Measurements from ENCODE around the gene PVALEF. TPM values are rescaled to one million over a fixed set of nuclear protein-coding genes. Genes with fewer than 3 reads are reported as not detected.

PVALEF gene
- total and polyA plus RNA-seq, 2 of the 13 experiments (the other 11 are each of a cell fraction or from before 2014, with no cell fraction given): 0.18 TPM

- TF ChIP-seq SMAD1 (CRISPR knock-in tag; IDR thresholded peaks at IDR 0.05; ENCODE audit: borderline replicate concordance, low read depth): no peak
- TF ChIP-seq ZFY (CRISPR knock-in tag; IDR thresholded peaks at IDR 0.05): no peak; the same call in none of the 2 replicates
- TF ChIP-seq HOXA9 (CRISPR knock-in tag; IDR thresholded peaks at IDR 0.05; ENCODE audit: borderline replicate concordance): no peak
- TF ChIP-seq SRY (CRISPR knock-in tag; IDR thresholded peaks at IDR 0.05): no peak
- no peak for TF ChIP-seq KDM3A (CRISPR knock-in tag; IDR thresholded peaks at IDR 0.05; ENCODE audit: low read depth)
- TF ChIP-seq ZNF704 (CRISPR knock-in tag; IDR thresholded peaks at IDR 0.05; ENCODE audit: borderline replicate concordance): no peak
- no peak for TF ChIP-seq PBX2 (CRISPR knock-in tag; IDR thresholded peaks at IDR 0.05)
- no peak; the same call in 1 of the 2 replicates for TF ChIP-seq FOXP4 (CRISPR knock-in tag; IDR thresholded peaks at IDR 0.05)
- no peak for TF ChIP-seq TERF1 (CRISPR knock-in tag; IDR thresholded peaks at IDR 0.05)
- TF ChIP-seq AHR (CRISPR knock-in tag; IDR thresholded peaks at IDR 0.05): no peak
- no peak; the same call in 1 of the 2 replicates for TF ChIP-seq SPEN (CRISPR knock-in tag; IDR thresholded peaks at IDR 0.05; ENCODE audit: low read depth)
- no peak for TF ChIP-seq ZNF337 (CRISPR knock-in tag; IDR thresholded peaks at IDR 0.05; ENCODE audit: borderline replicate concordance, low read depth)
- no peak for TF ChIP-seq CREBL2 (CRISPR knock-in tag; IDR thresholded peaks at IDR 0.05; ENCODE audit: borderline replicate concordance)
- TF ChIP-seq ZBTB38 (CRISPR knock-in tag; IDR thresholded peaks at IDR 0.05): no peak
- no peak for TF ChIP-seq SP5 (CRISPR knock-in tag; IDR thresholded peaks at IDR 0.05; ENCODE audit: borderline replicate concordance, low read depth)
- no peak for TF ChIP-seq RARG (CRISPR knock-in tag; IDR thresholded peaks at IDR 0.05; ENCODE audit: low read depth)
- no peak for TF ChIP-seq ZNF660 (CRISPR knock-in tag; IDR thresholded peaks at IDR 0.05; ENCODE audit: borderline replicate concordance, low read depth)
- TF ChIP-seq TAF1 (CRISPR knock-in tag; IDR thresholded peaks at IDR 0.05): peak; percentile 18; the same call in 1 of the 2 replicates
- TF ChIP-seq, protein P1, sequence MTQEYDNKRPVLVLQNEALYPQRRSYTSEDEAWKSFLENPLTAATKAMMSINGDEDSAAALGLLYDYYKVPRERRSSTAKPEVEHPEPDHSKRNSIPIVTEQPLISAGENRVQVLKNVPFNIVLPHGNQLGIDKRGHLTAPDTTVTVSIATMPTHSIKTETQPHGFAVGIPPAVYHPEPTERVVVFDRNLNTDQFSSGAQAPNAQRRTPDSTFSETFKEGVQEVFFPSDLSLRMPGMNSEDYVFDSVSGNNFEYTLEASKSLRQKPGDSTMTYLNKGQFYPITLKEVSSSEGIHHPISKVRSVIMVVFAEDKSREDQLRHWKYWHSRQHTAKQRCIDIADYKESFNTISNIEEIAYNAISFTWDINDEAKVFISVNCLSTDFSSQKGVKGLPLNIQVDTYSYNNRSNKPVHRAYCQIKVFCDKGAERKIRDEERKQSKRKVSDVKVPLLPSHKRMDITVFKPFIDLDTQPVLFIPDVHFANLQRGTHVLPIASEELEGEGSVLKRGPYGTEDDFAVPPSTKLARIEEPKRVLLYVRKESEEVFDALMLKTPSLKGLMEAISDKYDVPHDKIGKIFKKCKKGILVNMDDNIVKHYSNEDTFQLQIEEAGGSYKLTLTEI (CRISPR knock-in tag; conservative IDR thresholded peaks at IDR 0.05): no peak
- no peak for TF ChIP-seq SALL2 (CRISPR knock-in tag; IDR thresholded peaks at IDR 0.05)
These were observed 56.7 kb downstream of the PVALEF start (continued) for GRCh38 chr17:81221842-81222619.
